Measurements from ENCODE around the gene BOLA3.
"Not testable (repeated sequence)": the region's sequence is repeated elsewhere in the genome, so short reads cannot be mapped to it uniquely, and the experiment has no call there.

Gene BOLA3

GRCh38 chr2:74147727-74148456, at the start of gene BOLA3:
TSS of gene BOLA3 (minus strand) at chr2:74147912. CDS start at chr2:74147874, 38 bp downstream.
- TF ChIP-seq CTCF (IDR thresholded peaks at IDR 0.05; ENCODE audit: extremely low read depth, insufficient read depth, missing control alignments): peak; percentile 81
- in situ Hi-C loops (cut with MboI; ENCODE audit: low pct_unique_long_range_greater_than_20kb, low sequenced_read_pairs, unreplicated experiment): no loop called here
- DNase-seq (ENCODE audit: low spot score): peak; percentile 97

GRCh38 chr2:74197049-74197448, 49.3 kb upstream of the BOLA3 start:
- no peak for TF ChIP-seq CTCF (IDR thresholded peaks at IDR 0.05; ENCODE audit: extremely low read depth, insufficient read depth, missing control alignments)
- no peak for DNase-seq (ENCODE audit: low spot score)
- in situ Hi-C loops (cut with MboI; ENCODE audit: low pct_unique_long_range_greater_than_20kb, low sequenced_read_pairs, unreplicated experiment): no loop called here

GRCh38 chr2:74194799-74195198, 47.1 kb upstream of the BOLA3 start:
- no peak for TF ChIP-seq CTCF (IDR thresholded peaks at IDR 0.05; ENCODE audit: extremely low read depth, insufficient read depth, missing control alignments)
- in situ Hi-C loops (cut with MboI; ENCODE audit: low pct_unique_long_range_greater_than_20kb, low sequenced_read_pairs, unreplicated experiment): no loop called here

GRCh38 chr2:74191596-74192380, 44.1 kb upstream of the BOLA3 start:
- TF ChIP-seq CTCF (IDR thresholded peaks at IDR 0.05; ENCODE audit: extremely low read depth, insufficient read depth, missing control alignments): no peak
- DNase-seq (ENCODE audit: low spot score): no peak
- in situ Hi-C loops (cut with MboI; ENCODE audit: low pct_unique_long_range_greater_than_20kb, low sequenced_read_pairs, unreplicated experiment): no loop called here

More at GRCh38 chr2:74194799-74195198, 47.1 kb upstream of the BOLA3 start:
- DNase-seq (ENCODE audit: low spot score): no peak

GRCh38 chr2:74188696-74189095, 41.0 kb upstream of the BOLA3 start:
- no peak for DNase-seq (ENCODE audit: low spot score)
- TF ChIP-seq CTCF (IDR thresholded peaks at IDR 0.05; ENCODE audit: extremely low read depth, insufficient read depth, missing control alignments): no peak
- in situ Hi-C loops (cut with MboI; ENCODE audit: low pct_unique_long_range_greater_than_20kb, low sequenced_read_pairs, unreplicated experiment): no loop called here

GRCh38 chr2:74188018-74188601, 40.4 kb upstream of the BOLA3 start:
- TF ChIP-seq CTCF (IDR thresholded peaks at IDR 0.05; ENCODE audit: extremely low read depth, insufficient read depth, missing control alignments): no peak
- in situ Hi-C loops (cut with MboI; ENCODE audit: low pct_unique_long_range_greater_than_20kb, low sequenced_read_pairs, unreplicated experiment): no loop called here
- no peak for DNase-seq (ENCODE audit: low spot score)

GRCh38 chr2:74186706-74187105, 39.0 kb upstream of the BOLA3 start:
- in situ Hi-C loops (cut with MboI; ENCODE audit: low pct_unique_long_range_greater_than_20kb, low sequenced_read_pairs, unreplicated experiment); DNase-seq (ENCODE audit: low spot score): not testable (repeated sequence)

Measured in GM13977 (cell line).